Measurements from ENCODE around the gene SLC8A1. TPM values are rescaled to one million over a fixed set of nuclear protein-coding genes. Genes with fewer than 3 reads are reported as not detected.

SLC8A1 gene
- total and polyA plus RNA-seq, 2 of the 13 experiments (the other 11 are each of a cell fraction or from before 2014, with no cell fraction given), result not detected

GRCh38 chr2:40371525-40372282 lies 80.2 kb downstream of the SLC8A1 start (continued):
- TF ChIP-seq ZNF710 (CRISPR knock-in tag; IDR thresholded peaks at IDR 0.05; ENCODE audit: borderline replicate concordance) (no peak), GATA4 (IDR thresholded peaks at IDR 0.05; ENCODE audit: borderline replicate concordance, low read depth) (no peak), RXRB (CRISPR knock-in tag; IDR thresholded peaks at IDR 0.05; ENCODE audit: borderline replicate concordance) (no peak)

DNA sequence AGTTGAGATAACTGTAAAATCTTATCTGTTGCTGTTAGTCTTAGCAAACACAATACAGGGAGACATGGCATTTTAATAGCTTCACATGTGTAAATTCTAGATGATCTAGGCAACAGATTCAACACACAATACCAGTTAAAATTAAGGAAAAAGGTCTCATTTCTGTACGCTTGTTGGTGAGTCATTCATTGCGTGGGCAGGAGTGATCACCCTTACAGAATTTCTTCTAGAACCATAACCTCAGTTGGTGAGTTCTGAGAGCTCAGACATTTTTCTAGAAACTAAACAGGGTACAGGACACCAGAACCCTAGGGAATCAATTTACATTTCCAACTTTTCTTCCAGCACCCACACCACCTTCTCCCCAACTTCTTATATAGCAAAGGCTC lies 81.9 kb downstream of the SLC8A1 start:
- Histone ChIP-seq H3K27me3 (ENCODE audit: control insufficient read depth in 1 of 2, insufficient read depth in 2 of 2, low read length in 2 of 2) (no peaks in the 10 kb centered on the region), H3K9me3 (ENCODE audit: low read length) (no peaks in the 10 kb centered on the region), H3K9ac (ENCODE audit: insufficient read depth, low read depth, low read length) (no peak overlapping the region), H2AFZ (ENCODE audit: low read length) (no peak overlapping the region), H3K27ac (ENCODE audit: extremely low read length, insufficient read depth, low read length) (no peak overlapping the region), H3K4me2 (ENCODE audit: low read depth, low read length) (no peak overlapping the region), H4K20me1 (ENCODE audit: insufficient read depth, low read length) (no peaks in the 10 kb centered on the region), H3K79me2 (ENCODE audit: insufficient read depth, low read length) (no peaks in the 10 kb centered on the region), H3K4me3 (replicated peaks in 1 of 3; ENCODE audit: insufficient read depth in 1 of 3, low read depth in 2 of 3, low read length in 3 of 3) (no peak overlapping the region), H3K4me1 (ENCODE audit: insufficient read depth, low read length) (no peaks in the 10 kb centered on the region), H3K36me3 (replicated peaks in 1 of 2; ENCODE audit: control insufficient read depth in 1 of 2, insufficient read depth in 2 of 2, low read length in 2 of 2) (no peaks in the 10 kb centered on the region)
- ATAC-seq, result no peak
- DNase-seq (ENCODE audit: low spot score), result no peak
- intact Hi-C loops (cut with micrococcal nuclease; ENCODE audit: unreplicated experiment) (no loop called here), in situ Hi-C loops (cut with HindIII; ENCODE audit: extremely low pct_ligation_motif_present, low pct_unique_long_range_greater_than_20kb) (no loop called here)
- no TSS peak for BruUV-seq (replicated peaks)
- CTCF ChIA-PET (ENCODE audit: low intra/inter-chr PET ratio, low total read pairs), result no interaction called here
- FAIRE-seq, result no peak
- POLR2A ChIA-PET, result no interaction called here
- WGBS (ENCODE audit: low lambda C conversion rate), result 3% methylated on average over 2 of the region's 2 CpGs
- TF ChIP-seq, protein P1, sequence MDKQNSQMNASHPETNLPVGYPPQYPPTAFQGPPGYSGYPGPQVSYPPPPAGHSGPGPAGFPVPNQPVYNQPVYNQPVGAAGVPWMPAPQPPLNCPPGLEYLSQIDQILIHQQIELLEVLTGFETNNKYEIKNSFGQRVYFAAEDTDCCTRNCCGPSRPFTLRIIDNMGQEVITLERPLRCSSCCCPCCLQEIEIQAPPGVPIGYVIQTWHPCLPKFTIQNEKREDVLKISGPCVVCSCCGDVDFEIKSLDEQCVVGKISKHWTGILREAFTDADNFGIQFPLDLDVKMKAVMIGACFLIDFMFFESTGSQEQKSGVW (CRISPR knock-in tag; IDR thresholded peaks at IDR 0.05; ENCODE audit: borderline replicate concordance), result no peak
- TF ChIP-seq CENPBD1 (CRISPR knock-in tag; IDR thresholded peaks at IDR 0.05; ENCODE audit: borderline replicate concordance, low read depth) (no peak), DPF2 (CRISPR knock-in tag; IDR thresholded peaks at IDR 0.05; ENCODE audit: borderline replicate concordance, low read depth) (no peak), ERF (CRISPR knock-in tag; IDR thresholded peaks at IDR 0.05) (no peak), HMG20B (CRISPR knock-in tag; conservative IDR thresholded peaks at IDR 0.05) (no peak), DNMT3B (CRISPR knock-in tag; conservative IDR thresholded peaks at IDR 0.05) (no peak), MTF1 (CRISPR knock-in tag; IDR thresholded peaks at IDR 0.05) (no peak), REPIN1 (CRISPR knock-in tag; IDR thresholded peaks at IDR 0.05; ENCODE audit: borderline replicate concordance, low read depth) (no peak), SP5 (CRISPR knock-in tag; IDR thresholded peaks at IDR 0.05; ENCODE audit: borderline replicate concordance, low read depth) (no peak), CBX2 (IDR thresholded peaks at IDR 0.05; ENCODE audit: low read depth, low read length) (no peak), CBX2 (CRISPR knock-in tag; IDR thresholded peaks at IDR 0.05; ENCODE audit: low read depth) (no peak)
